Measurements from ENCODE around the gene RPTOR. TPM values are rescaled to one million over a fixed set of nuclear protein-coding genes. Genes with fewer than 3 reads are reported as not detected.

RPTOR gene
- polyA plus RNA-seq, 1 donor from 2014 or later: 8.0 TPM

DNA sequence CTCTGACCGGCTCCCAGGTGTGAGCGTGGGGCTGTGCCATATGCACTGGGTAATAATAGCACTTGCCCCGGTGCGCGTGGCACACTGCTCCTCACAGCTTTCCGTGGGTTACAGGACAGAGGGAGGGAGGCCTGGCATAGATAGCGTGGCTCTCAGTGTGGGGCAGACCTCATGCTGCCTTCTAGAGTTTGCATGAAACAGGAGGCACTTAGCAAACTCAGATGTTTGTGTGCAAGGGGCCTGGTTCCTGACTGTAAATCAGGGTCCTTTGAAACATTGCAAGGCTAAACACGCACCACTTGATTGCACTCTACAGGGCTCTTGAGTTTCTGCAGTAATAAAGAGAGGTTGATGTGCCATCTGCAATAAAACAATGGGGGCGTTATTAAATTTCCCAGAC, 101.7 kb downstream of the RPTOR start:
- no peaks in the 10 kb centered on the region for H3K9me2 ChIP-seq (ENCODE audit: insufficient read depth, low read length)
- H2AFZ ChIP-seq (ENCODE audit: low read depth, low read length): no peak overlapping the region
- no peak overlapping the region for H3K4me2 ChIP-seq (ENCODE audit: low read length)
- H3K36me3 ChIP-seq (ENCODE audit: insufficient read depth, low read length): no peaks in the 10 kb centered on the region
- H3K9me3 ChIP-seq (ENCODE audit: low read length): no peaks in the 10 kb centered on the region
- no peaks in the 10 kb centered on the region for H3K79me2 ChIP-seq (replicated peaks; ENCODE audit: insufficient read depth, low read length)
- no peak overlapping the region for H3K27ac ChIP-seq (ENCODE audit: low read length)
- H3K4me3 ChIP-seq (ENCODE audit: low read length): no peak overlapping the region
- H3K27me3 ChIP-seq (ENCODE audit: insufficient read depth, low read depth, low read length): no peaks in the 10 kb centered on the region
- H3K9ac ChIP-seq (ENCODE audit: low read length): no peak overlapping the region
- TF ChIP-seq, protein P1, sequence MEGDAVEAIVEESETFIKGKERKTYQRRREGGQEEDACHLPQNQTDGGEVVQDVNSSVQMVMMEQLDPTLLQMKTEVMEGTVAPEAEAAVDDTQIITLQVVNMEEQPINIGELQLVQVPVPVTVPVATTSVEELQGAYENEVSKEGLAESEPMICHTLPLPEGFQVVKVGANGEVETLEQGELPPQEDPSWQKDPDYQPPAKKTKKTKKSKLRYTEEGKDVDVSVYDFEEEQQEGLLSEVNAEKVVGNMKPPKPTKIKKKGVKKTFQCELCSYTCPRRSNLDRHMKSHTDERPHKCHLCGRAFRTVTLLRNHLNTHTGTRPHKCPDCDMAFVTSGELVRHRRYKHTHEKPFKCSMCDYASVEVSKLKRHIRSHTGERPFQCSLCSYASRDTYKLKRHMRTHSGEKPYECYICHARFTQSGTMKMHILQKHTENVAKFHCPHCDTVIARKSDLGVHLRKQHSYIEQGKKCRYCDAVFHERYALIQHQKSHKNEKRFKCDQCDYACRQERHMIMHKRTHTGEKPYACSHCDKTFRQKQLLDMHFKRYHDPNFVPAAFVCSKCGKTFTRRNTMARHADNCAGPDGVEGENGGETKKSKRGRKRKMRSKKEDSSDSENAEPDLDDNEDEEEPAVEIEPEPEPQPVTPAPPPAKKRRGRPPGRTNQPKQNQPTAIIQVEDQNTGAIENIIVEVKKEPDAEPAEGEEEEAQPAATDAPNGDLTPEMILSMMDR (IDR thresholded peaks at IDR 0.05; ENCODE audit: poor library complexity, severe bottlenecking): no peak
- TF ChIP-seq, protein P2, sequence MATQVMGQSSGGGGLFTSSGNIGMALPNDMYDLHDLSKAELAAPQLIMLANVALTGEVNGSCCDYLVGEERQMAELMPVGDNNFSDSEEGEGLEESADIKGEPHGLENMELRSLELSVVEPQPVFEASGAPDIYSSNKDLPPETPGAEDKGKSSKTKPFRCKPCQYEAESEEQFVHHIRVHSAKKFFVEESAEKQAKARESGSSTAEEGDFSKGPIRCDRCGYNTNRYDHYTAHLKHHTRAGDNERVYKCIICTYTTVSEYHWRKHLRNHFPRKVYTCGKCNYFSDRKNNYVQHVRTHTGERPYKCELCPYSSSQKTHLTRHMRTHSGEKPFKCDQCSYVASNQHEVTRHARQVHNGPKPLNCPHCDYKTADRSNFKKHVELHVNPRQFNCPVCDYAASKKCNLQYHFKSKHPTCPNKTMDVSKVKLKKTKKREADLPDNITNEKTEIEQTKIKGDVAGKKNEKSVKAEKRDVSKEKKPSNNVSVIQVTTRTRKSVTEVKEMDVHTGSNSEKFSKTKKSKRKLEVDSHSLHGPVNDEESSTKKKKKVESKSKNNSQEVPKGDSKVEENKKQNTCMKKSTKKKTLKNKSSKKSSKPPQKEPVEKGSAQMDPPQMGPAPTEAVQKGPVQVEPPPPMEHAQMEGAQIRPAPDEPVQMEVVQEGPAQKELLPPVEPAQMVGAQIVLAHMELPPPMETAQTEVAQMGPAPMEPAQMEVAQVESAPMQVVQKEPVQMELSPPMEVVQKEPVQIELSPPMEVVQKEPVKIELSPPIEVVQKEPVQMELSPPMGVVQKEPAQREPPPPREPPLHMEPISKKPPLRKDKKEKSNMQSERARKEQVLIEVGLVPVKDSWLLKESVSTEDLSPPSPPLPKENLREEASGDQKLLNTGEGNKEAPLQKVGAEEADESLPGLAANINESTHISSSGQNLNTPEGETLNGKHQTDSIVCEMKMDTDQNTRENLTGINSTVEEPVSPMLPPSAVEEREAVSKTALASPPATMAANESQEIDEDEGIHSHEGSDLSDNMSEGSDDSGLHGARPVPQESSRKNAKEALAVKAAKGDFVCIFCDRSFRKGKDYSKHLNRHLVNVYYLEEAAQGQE (IDR thresholded peaks at IDR 0.05; ENCODE audit: borderline replicate concordance): no peak
- TF ChIP-seq RAD21 (conservative IDR thresholded peaks at IDR 0.05): no peak
- no peak for TF ChIP-seq MXI1 (conservative IDR thresholded peaks at IDR 0.05; ENCODE audit: poor library complexity, severe bottlenecking)
- TF ChIP-seq TAF1 (IDR thresholded peaks at IDR 0.05; ENCODE audit: low read depth): no peak
- TF ChIP-seq POLR2AphosphoS5 (IDR thresholded peaks at IDR 0.05): no peak
- no peak for TF ChIP-seq SMC3 (conservative IDR thresholded peaks at IDR 0.05; ENCODE audit: poor library complexity)
- TF ChIP-seq EZH2 (IDR thresholded peaks at IDR 0.05; ENCODE audit: borderline replicate concordance, insufficient read depth, low read length, poor library complexity, severe bottlenecking): no peak
- TF ChIP-seq EP300 (conservative IDR thresholded peaks at IDR 0.05; ENCODE audit: poor library complexity, severe bottlenecking): no peak
- no peaks in the 10 kb centered on the region for H3F3A ChIP-seq (ENCODE audit: insufficient read depth, low read length, poor library complexity, severe bottlenecking)
- no peaks in the 10 kb centered on the region for H4K20me1 ChIP-seq (ENCODE audit: insufficient read depth)

DNA sequence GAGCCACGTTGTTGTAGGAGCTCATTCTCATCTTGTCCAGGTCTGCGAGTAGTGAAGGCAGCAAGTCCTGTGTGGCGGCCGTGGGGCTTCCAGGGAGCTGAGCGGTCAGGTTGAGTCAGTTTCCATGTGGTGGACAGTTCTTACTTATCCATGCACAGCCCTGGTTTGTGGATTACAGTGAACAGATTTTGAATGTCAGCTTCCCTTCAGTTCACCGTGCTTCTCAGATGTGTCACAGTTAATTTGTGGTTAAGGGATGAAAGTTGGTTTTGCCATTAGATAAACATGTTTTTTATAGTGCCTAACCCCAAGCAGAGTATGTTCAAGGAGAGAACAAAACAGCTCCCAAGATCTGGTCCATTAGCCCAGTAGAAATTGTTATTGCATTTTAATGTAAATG, 103.1 kb downstream of the RPTOR start:
- Histone ChIP-seq H3K36me3 (ENCODE audit: insufficient read depth, low read length) (no peaks in the 10 kb centered on the region), H3K9me3 (ENCODE audit: low read length) (no peaks in the 10 kb centered on the region), H4K20me1 (ENCODE audit: insufficient read depth) (no peaks in the 10 kb centered on the region), H3K27ac (ENCODE audit: low read length) (no peak overlapping the region), H3K27me3 (ENCODE audit: insufficient read depth, low read depth, low read length) (no peaks in the 10 kb centered on the region), H2AFZ (ENCODE audit: low read depth, low read length) (no peak overlapping the region), H3F3A (ENCODE audit: insufficient read depth, low read length, poor library complexity, severe bottlenecking) (no peaks in the 10 kb centered on the region), H3K79me2 (replicated peaks; ENCODE audit: insufficient read depth, low read length) (no peaks in the 10 kb centered on the region), H3K9ac (ENCODE audit: low read length) (no peak overlapping the region), H3K9me2 (ENCODE audit: insufficient read depth, low read length) (no peaks in the 10 kb centered on the region), H3K4me3 (ENCODE audit: low read length) (no peak overlapping the region), H3K4me2 (ENCODE audit: low read length) (no peak overlapping the region)
- TF ChIP-seq EP300 (conservative IDR thresholded peaks at IDR 0.05; ENCODE audit: poor library complexity, severe bottlenecking): no peak
- TF ChIP-seq POLR2AphosphoS5 (IDR thresholded peaks at IDR 0.05): no peak
- TF ChIP-seq RAD21 (conservative IDR thresholded peaks at IDR 0.05): no peak
- TF ChIP-seq MXI1 (conservative IDR thresholded peaks at IDR 0.05; ENCODE audit: poor library complexity, severe bottlenecking): no peak
- TF ChIP-seq, protein P1 (IDR thresholded peaks at IDR 0.05; ENCODE audit: poor library complexity, severe bottlenecking): no peak
- no peak for TF ChIP-seq TAF1 (IDR thresholded peaks at IDR 0.05; ENCODE audit: low read depth)
- no peak for TF ChIP-seq SMC3 (conservative IDR thresholded peaks at IDR 0.05; ENCODE audit: poor library complexity)
- no peak for TF ChIP-seq EZH2 (IDR thresholded peaks at IDR 0.05; ENCODE audit: borderline replicate concordance, insufficient read depth, low read length, poor library complexity, severe bottlenecking)
- TF ChIP-seq, protein P2 (IDR thresholded peaks at IDR 0.05; ENCODE audit: borderline replicate concordance): no peak
